H1 (cell line): Measurements from ENCODE around the gene TNNC1. TPM values are rescaled to one million over a fixed set of nuclear protein-coding genes. Genes with fewer than 3 reads are reported as not detected.
A peak's percentile ranks its signal among the peaks of the same experiment; 100 is the strongest.

Experiments used
- CTCF ChIA-PET: fragments of 300-600 bp; sonication (Branson Sonifier 250); formaldehyde crosslinking; loops from one replicate; lab custom pipeline; 2021; ENCODE audit not compliant: partially characterized antibody; lab: Charles Lee
- POLR2A ChIA-PET: fragments of 300-600 bp; sonication (Branson Sonifier 250); formaldehyde crosslinking; loops from one replicate; lab custom pipeline; 2021; ENCODE audit warnings: inconsistent platforms; ENCODE audit not compliant: partially characterized antibody; lab: Charles Lee
- DNase-seq, 2 experiments: peaks; one replicate each; pipeline versions ENCODE4 v3.0.0 to v3.0.0-alpha.2; 2010 to 2022; ENCODE audit warnings: low spot score in 2 of 2, low read depth in 1 of 2, mixed read lengths in 1 of 2
- FAIRE-seq: peaks from 2 replicates; lab custom pipeline; 2011; peaks lifted over from hg19 to GRCh38; lab: Jason Lieb, UNC
- H2AFZ ChIP-seq: 2 replicates; pipeline ENCODE4 v1.8.1; 2012; ENCODE audit warnings: low read length, inconsistent platforms
- H2AK5ac ChIP-seq: 2 replicates; pipeline ENCODE4 v1.6.1; 2013; ENCODE audit warnings: low read depth, low read length
- H2BK120ac ChIP-seq: replicated peaks from 2 replicates; pipeline ENCODE3; 2013; ENCODE audit warnings: low read depth, low read length, inconsistent platforms
- H2BK12ac ChIP-seq: 2 replicates; pipeline ENCODE4 v1.6.1; 2013; ENCODE audit warnings: low read depth, low read length
- H2BK15ac ChIP-seq: 2 replicates; pipeline ENCODE4 v1.6.1; 2013; ENCODE audit warnings: low read length
- H2BK20ac ChIP-seq: 2 replicates; pipeline ENCODE4 v1.6.1; 2013; ENCODE audit warnings: low read length
- H2BK5ac ChIP-seq: 2 replicates; pipeline ENCODE4 v1.6.1; 2013; ENCODE audit warnings: low read depth, low read length
- H3K14ac ChIP-seq: 2 replicates; pipeline ENCODE4 v1.6.1; 2013; ENCODE audit warnings: inconsistent platforms; ENCODE audit not compliant: insufficient read length
- H3K18ac ChIP-seq: 2 replicates; pipeline ENCODE4 v1.6.1; 2013; ENCODE audit warnings: low read length; ENCODE audit errors: extremely low read depth
- H3K23ac ChIP-seq: 2 replicates; pipeline ENCODE4 v1.6.1; 2013; ENCODE audit warnings: inconsistent platforms; ENCODE audit not compliant: insufficient read length
- H3K23me2 ChIP-seq: 2 replicates; pipeline ENCODE4 v1.6.1; 2013; ENCODE audit warnings: low read depth, low read length
- H3K27ac ChIP-seq: 2 replicates; pipeline ENCODE4 v1.6.1; 2011; ENCODE audit warnings: low read depth, low read length, inconsistent platforms
- H3K27me3 ChIP-seq, 4 experiments: replicated peaks in 1 of 4; 1 replicate in 1 of 4; 2 replicates in 3 of 4; pipeline versions ENCODE4 v1.6.1 to v1.8.1; 2011 to 2013; ENCODE audit warnings: low read length in 3 of 4, mild to moderate bottlenecking in 3 of 4, inconsistent platforms in 2 of 4, mixed read lengths in 2 of 4, moderate library complexity in 1 of 4; ENCODE audit not compliant: control insufficient read depth in 3 of 4, insufficient read depth in 3 of 4; ENCODE audit errors: extremely low read depth in 1 of 4
- H3K36me3 ChIP-seq, 4 experiments: 2 replicates each; pipeline versions ENCODE4 v1.6.1 to v1.8.1; 2011 to 2013; ENCODE audit warnings: mild to moderate bottlenecking in 4 of 4, low read length in 3 of 4, moderate library complexity in 2 of 4, control low read depth in 1 of 4, inconsistent platforms in 1 of 4; ENCODE audit not compliant: insufficient read depth in 4 of 4, control insufficient read depth in 2 of 4
- H3K4ac ChIP-seq: replicated peaks from 2 replicates; pipeline ENCODE3; 2013; ENCODE audit warnings: low read length, low read depth, mixed read lengths, inconsistent platforms; ENCODE audit not compliant: insufficient read length
- H3K4me1 ChIP-seq, 4 experiments: replicated peaks in 1 of 4; 1 replicate in 1 of 4; 2 replicates in 3 of 4; pipeline versions ENCODE4 v1.6.1 to v1.8.1; 2011 to 2013; ENCODE audit warnings: low read length in 3 of 4, inconsistent platforms in 2 of 4, mixed read lengths in 1 of 4; ENCODE audit not compliant: insufficient read depth in 4 of 4, control insufficient read depth in 3 of 4
- H3K4me2 ChIP-seq, 2 experiments: 2 replicates each; pipeline versions ENCODE4 v1.6.1 to v1.8.1; 2011 to 2013; ENCODE audit warnings: low read depth in 2 of 2, low read length in 2 of 2, control low read depth in 1 of 2, inconsistent platforms in 1 of 2, mild to moderate bottlenecking in 1 of 2; ENCODE audit not compliant: insufficient read depth in 1 of 2
- H3K4me3 ChIP-seq, 4 experiments: fragments of 200-600, 300-600 bp in 1 of 4; sonication (generic), shearing (Covaris generic), sonication (Bioruptor Twin) in 1 of 4; 2 replicates each; pipeline versions ENCODE4 v1.5.1 to v1.8.1; 2011 to 2016; ENCODE audit warnings: low read length in 4 of 4, low read depth in 3 of 4, control low read depth in 2 of 4, inconsistent platforms in 2 of 4, mild to moderate bottlenecking in 2 of 4, mixed read lengths in 1 of 4, moderate library complexity in 1 of 4; ENCODE audit not compliant: insufficient read depth in 2 of 4; ENCODE audit errors: extremely low read depth in 1 of 4
- H3K56ac ChIP-seq: replicated peaks from 2 replicates; pipeline ENCODE3; 2013; ENCODE audit warnings: low read depth, mild to moderate bottlenecking, mixed read lengths, low read length, inconsistent platforms; ENCODE audit not compliant: insufficient read length
- H3K79me1 ChIP-seq: 2 replicates; pipeline ENCODE4 v1.6.1; 2013; ENCODE audit warnings: low read depth, low read length, control low read depth
- H3K79me2 ChIP-seq, 2 experiments: 2 replicates each; pipeline versions ENCODE4 v1.6.1 to v1.8.1; 2012 to 2013; ENCODE audit warnings: low read length in 2 of 2, mild to moderate bottlenecking in 2 of 2, inconsistent platforms in 1 of 2; ENCODE audit not compliant: insufficient read depth in 2 of 2, control insufficient read depth in 1 of 2
- H3K9ac ChIP-seq, 4 experiments: replicated peaks in 1 of 4; 1 replicate in 1 of 4; 2 replicates in 3 of 4; pipeline versions ENCODE4 v1.6.1 to v1.8.1; 2011 to 2013; ENCODE audit warnings: low read depth in 3 of 4, low read length in 3 of 4, control low read depth in 2 of 4, mild to moderate bottlenecking in 2 of 4, moderate library complexity in 2 of 4, inconsistent platforms in 1 of 4; ENCODE audit errors: extremely low read depth in 1 of 4
- H3K9me3 ChIP-seq, 2 experiments: 2 replicates each; pipeline versions ENCODE4 v1.6.1 to v1.8.1; 2012 to 2013; ENCODE audit warnings: mild to moderate bottlenecking in 2 of 2, moderate library complexity in 2 of 2, control low read depth in 1 of 2, inconsistent platforms in 1 of 2, low read depth in 1 of 2, low read length in 1 of 2, mixed read lengths in 1 of 2; ENCODE audit not compliant: insufficient read depth in 2 of 2
- H4K20me1 ChIP-seq, 2 experiments: replicated peaks in 1 of 2; 2 replicates each; pipeline versions ENCODE3 to v1.8.1; 2011 to 2013; ENCODE audit warnings: inconsistent platforms in 2 of 2, low read length in 2 of 2, mild to moderate bottlenecking in 1 of 2; ENCODE audit not compliant: insufficient read depth in 2 of 2, control insufficient read depth in 1 of 2
- H4K5ac ChIP-seq: 2 replicates; pipeline ENCODE4 v1.6.1; 2013; ENCODE audit warnings: low read length, low read depth, mixed read lengths, inconsistent platforms; ENCODE audit not compliant: insufficient read length
- H4K8ac ChIP-seq: 2 replicates; pipeline ENCODE4 v1.8.0; 2013; ENCODE audit warnings: mild to moderate bottlenecking, moderate library complexity, low read length, inconsistent platforms; ENCODE audit not compliant: insufficient read depth; ENCODE audit errors: extremely low read depth
- H4K91ac ChIP-seq: replicated peaks from 2 replicates; pipeline ENCODE3; 2013; ENCODE audit warnings: low read length, mixed read lengths, inconsistent platforms; ENCODE audit not compliant: insufficient read length
- BRCA1 ChIP-seq: IDR thresholded peaks from 2 replicates; pipeline ENCODE4 v1.6.1; 2012; ENCODE audit warnings: low read depth, low read length, improper control_type of control experiment
- CBX5 ChIP-seq: fragments of 300-800, 300-1000 bp; sonication (generic); IDR thresholded peaks from 2 replicates; pipeline ENCODE4 v1.7.1; 2016; ENCODE audit warnings: antibody characterized with exemption, low read length, low read depth
- CBX8 ChIP-seq: fragments of 300-800, 300-1000 bp; sonication (generic); IDR thresholded peaks from 2 replicates; pipeline ENCODE4 v1.7.1; 2016; ENCODE audit warnings: low read depth, low read length, borderline replicate concordance
- EGR1 ChIP-seq: IDR thresholded peaks from 2 replicates; pipeline ENCODE4 v1.6.1; 2011; ENCODE audit warnings: low read depth, low read length, borderline replicate concordance
- GABPA ChIP-seq: IDR thresholded peaks from 2 replicates; pipeline ENCODE4 v1.6.1; 2011; ENCODE audit warnings: mild to moderate bottlenecking, low read length, moderate library complexity, borderline replicate concordance; ENCODE audit not compliant: insufficient read depth
- JUND ChIP-seq: IDR thresholded peaks from 2 replicates; pipeline ENCODE4 v1.6.1; 2011; ENCODE audit warnings: mild to moderate bottlenecking, improper control_type of control experiment, low read length
- KDM5A ChIP-seq: fragments of 200-600 bp; IDR thresholded peaks from 2 replicates; pipeline ENCODE4 v1.7.1; 2012; ENCODE audit warnings: mild to moderate bottlenecking, low read length, inconsistent platforms, mixed read lengths
- NRF1 ChIP-seq: IDR thresholded peaks from 2 replicates; pipeline ENCODE4 v1.6.1; 2011; ENCODE audit warnings: mild to moderate bottlenecking, low read depth, low read length, improper control_type of control experiment
- POLR2AphosphoS5 ChIP-seq: IDR thresholded peaks from 2 replicates; pipeline ENCODE4 v1.6.1; 2011; ENCODE audit warnings: low read depth, low read length
- RNF2 ChIP-seq: fragments of 200-900, 300-1000 bp; sonication (generic); IDR thresholded peaks from 2 replicates; pipeline ENCODE4 v1.7.1; 2016; ENCODE audit warnings: borderline replicate concordance, low read depth, mild to moderate bottlenecking, antibody characterized with exemption, low read length; ENCODE audit not compliant: poor library complexity, severe bottlenecking; ENCODE audit errors: missing control alignments
- SIRT6 ChIP-seq: IDR thresholded peaks from one replicate; pipeline ENCODE4 v1.7.1; 2012; ENCODE audit warnings: low read length, inconsistent platforms
- TBP ChIP-seq: IDR thresholded peaks from 2 replicates; pipeline ENCODE4 v1.6.1; 2011; ENCODE audit warnings: low read depth, low read length, improper control_type of control experiment
- TCF12 ChIP-seq: IDR thresholded peaks from 2 replicates; pipeline ENCODE4 v1.6.1; 2011; ENCODE audit warnings: low read depth, mild to moderate bottlenecking, low read length
- USF2 ChIP-seq: IDR thresholded peaks from 2 replicates; pipeline ENCODE4 v1.6.1; 2011; ENCODE audit warnings: low read length, improper control_type of control experiment
- WGBS, 2 experiments: shearing (Covaris generic) in 1 of 2; methylation state at CpG; one replicate each; pipeline versions ENCODE4 v1.1.6 to v1.1.7; 2013 to 2015; ENCODE audit warnings: low lambda C conversion rate in 2 of 2, mixed read lengths in 2 of 2, inconsistent platforms in 1 of 2, low coverage in 1 of 2, missing lambda C conversion rate in 1 of 2; ENCODE audit not compliant: insufficient replicate concordance in 2 of 2, insufficient coverage in 1 of 2, insufficient read length in 1 of 2; ENCODE audit errors: extremely low coverage in 1 of 2, missing lambda C conversion rate in 1 of 2; 5-methylcytosine and 5-hydroxymethylcytosine counted together
- polyA plus RNA-seq, 7 experiments: library from polyadenylated mRNA; depleted of rRNA in 3 of 7; stranded (reverse) in 5 of 7; unstranded in 2 of 7; fragments of >200 nt in 5 of 7; fragments of 200-250 nt in 2 of 7; gene quantifications; 1 replicate in 5 of 7; 2 replicates in 1 of 7; 4 replicates in 1 of 7; pipeline versions ENCODE4 v1.2.1 to v1.2.3, GENCODE V29; 2011 to 2013; ENCODE audit warnings: missing spikeins in 2 of 7, mixed read lengths in 2 of 7
- total RNA-seq: library from RNA; stranded (reverse); fragmentation: NEBNext Ultra II Directional; extraction: Animal tissue kit (Norgen Biotek cat#: 25700); gene quantifications from 2 replicates; pipeline ENCODE4 v1.2.1, GENCODE V29; 2021

TNNC1 gene
- total and polyA plus RNA-seq, 2 of the 8 experiments (the other 6 are each of a cell fraction or from before 2014, with no cell fraction given), result 5.8 to 16.4 TPM

- peak overlapping the region in 1 of 4 experiments; percentile 27; a peak in 1 of 7 replicates for H3K9ac ChIP-seq
- no peak overlapping the region for H3K4me2 ChIP-seq
- FAIRE-seq (no peak), DNase-seq (no peak)
- H3K23me2 ChIP-seq, result no peaks in the 10 kb centered on the region
- no peak overlapping the region for H2BK20ac ChIP-seq
- no peaks in the 10 kb centered on the region for H3K79me1 ChIP-seq
- H3K4me1 ChIP-seq, result peaks cover 0 to 3% (median 0%) of the 10 kb centered on the region in 4 experiments; a peak in 2 of 7 replicates
- H2AK5ac ChIP-seq, result no peak overlapping the region
- H3K4ac ChIP-seq, result no peak overlapping the region
- 87% methylated on average over 5 of the region's 5 CpGs; no CpG with 5 or more reads in 1 of the 2 experiments for WGBS, 2 experiments
- no peak overlapping the region for H2AFZ ChIP-seq
- H3K27ac ChIP-seq, result no peak overlapping the region
- no peaks in the 10 kb centered on the region for H3K9me3 ChIP-seq
- no peaks in the 10 kb centered on the region for H3K27me3 ChIP-seq
- H3K18ac ChIP-seq, result no peak overlapping the region
- H4K8ac ChIP-seq, result no peak overlapping the region
- no peaks in the 10 kb centered on the region for H3K36me3 ChIP-seq
- TF ChIP-seq JUND (no peak), BRCA1 (no peak), USF2 (no peak), CBX8 (no peak), RNF2 (no peak), GABPA (no peak), SIRT6 (no peak), POLR2AphosphoS5 (no peak), KDM5A (no peak), CBX5 (no peak), NRF1 (no peak), TBP (no peak), TCF12 (no peak), EGR1 (no peak)
- H4K5ac ChIP-seq, result no peak overlapping the region
- no peak overlapping the region for H3K23ac ChIP-seq
- peak overlapping the region; percentile 18 for H2BK120ac ChIP-seq
- CTCF ChIA-PET, result interaction anchor here (0.6 to 3.2 kb wide), 6 partner anchors 8 to 369 kb away, joined by 3 to 9 read pairs (median 4); no protein-coding TSS in a partner anchor
- H4K91ac ChIP-seq, result no peak overlapping the region
- H2BK12ac ChIP-seq, result 0 out of 2 replicates have a peak overlapping the region, but pooled peaks have one; percentile 21
- no peak overlapping the region for H2BK15ac ChIP-seq
- H4K20me1 ChIP-seq, result no peaks in the 10 kb centered on the region
- POLR2A ChIA-PET, result no interaction called here
- no peak overlapping the region for H3K14ac ChIP-seq
- no peaks in the 10 kb centered on the region for H3K79me2 ChIP-seq
- no peak overlapping the region for H2BK5ac ChIP-seq
- H3K4me3 ChIP-seq, result no peak overlapping the region
- H3K56ac ChIP-seq, result no peak overlapping the region
These were observed 30.7 kb downstream of the TNNC1 start for GRCh38 chr3:52423173-52423572.
